ENCODE measurements around the gene RXRA.
A peak's percentile ranks its signal among the peaks of the same experiment; 100 is the strongest.

RXRA gene

GRCh38 chr9:134348404-134349155 is 22.3 kb downstream of the RXRA start:
- H3K4me3 ChIP-seq (ENCODE audit: low read depth, low read length) = no peak overlapping the region
- CTCF ChIA-PET = no interaction called here
- H3K4me1 ChIP-seq (ENCODE audit: control insufficient read depth, insufficient read depth, low read length) = no peaks in the 10 kb centered on the region
- H3K9me3 ChIP-seq (ENCODE audit: control insufficient read depth, insufficient read depth, low read depth, low read length) = no peaks in the 10 kb centered on the region
- no peak overlapping the region for H3K27ac ChIP-seq (ENCODE audit: extremely low read depth, low read depth, low read length)
- POLR2A ChIA-PET = no interaction called here
- no peaks in the 10 kb centered on the region for H3K36me3 ChIP-seq (ENCODE audit: control insufficient read depth in 2 of 2, insufficient read depth in 1 of 2, low read length in 2 of 2)
- no peak for TF ChIP-seq ZNF335 (tag by site-specific recombination; conservative IDR thresholded peaks at IDR 0.05)
- peak; percentile 36; the same call in 1 of the 2 replicates for TF ChIP-seq SCRT2 (tag by site-specific recombination; IDR thresholded peaks at IDR 0.05)

DNA sequence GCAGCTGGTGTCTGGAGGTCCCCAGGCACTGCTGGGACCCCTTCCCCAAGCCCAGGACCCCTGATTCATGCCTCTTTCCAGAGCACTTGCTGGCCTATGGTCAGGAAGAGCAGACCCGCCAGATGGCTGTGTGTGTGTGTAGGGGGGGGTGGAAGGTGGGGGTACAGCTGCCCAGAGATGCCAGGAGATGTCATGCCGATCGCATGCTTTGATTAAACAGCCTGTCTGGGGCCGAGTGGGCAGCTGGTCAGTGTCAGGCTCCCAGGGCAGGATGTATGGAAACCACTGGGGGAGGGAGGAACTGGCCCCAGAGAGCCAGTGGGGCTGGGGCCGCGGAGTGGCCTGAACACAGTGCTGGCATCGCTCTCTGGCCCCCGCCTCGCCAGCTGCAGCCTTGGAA is 23.7 kb downstream of the RXRA start:
- ChIA-PET CTCF (no interaction called here), POLR2A (no interaction called here)
- no peak overlapping the region for H3K27ac ChIP-seq (ENCODE audit: extremely low read depth, low read depth, low read length)
- no peaks in the 10 kb centered on the region for H3K9me3 ChIP-seq (ENCODE audit: control insufficient read depth, insufficient read depth, low read depth, low read length)
- TF ChIP-seq HOXA7 (CRISPR knock-in tag; IDR thresholded peaks at IDR 0.05; ENCODE audit: borderline replicate concordance) (no peak), WT1 (tag by site-specific recombination; IDR thresholded peaks at IDR 0.05) (no peak), ZEB2 (tag by site-specific recombination; IDR thresholded peaks at IDR 0.05) (no peak)
- TF ChIP-seq, protein P1, sequence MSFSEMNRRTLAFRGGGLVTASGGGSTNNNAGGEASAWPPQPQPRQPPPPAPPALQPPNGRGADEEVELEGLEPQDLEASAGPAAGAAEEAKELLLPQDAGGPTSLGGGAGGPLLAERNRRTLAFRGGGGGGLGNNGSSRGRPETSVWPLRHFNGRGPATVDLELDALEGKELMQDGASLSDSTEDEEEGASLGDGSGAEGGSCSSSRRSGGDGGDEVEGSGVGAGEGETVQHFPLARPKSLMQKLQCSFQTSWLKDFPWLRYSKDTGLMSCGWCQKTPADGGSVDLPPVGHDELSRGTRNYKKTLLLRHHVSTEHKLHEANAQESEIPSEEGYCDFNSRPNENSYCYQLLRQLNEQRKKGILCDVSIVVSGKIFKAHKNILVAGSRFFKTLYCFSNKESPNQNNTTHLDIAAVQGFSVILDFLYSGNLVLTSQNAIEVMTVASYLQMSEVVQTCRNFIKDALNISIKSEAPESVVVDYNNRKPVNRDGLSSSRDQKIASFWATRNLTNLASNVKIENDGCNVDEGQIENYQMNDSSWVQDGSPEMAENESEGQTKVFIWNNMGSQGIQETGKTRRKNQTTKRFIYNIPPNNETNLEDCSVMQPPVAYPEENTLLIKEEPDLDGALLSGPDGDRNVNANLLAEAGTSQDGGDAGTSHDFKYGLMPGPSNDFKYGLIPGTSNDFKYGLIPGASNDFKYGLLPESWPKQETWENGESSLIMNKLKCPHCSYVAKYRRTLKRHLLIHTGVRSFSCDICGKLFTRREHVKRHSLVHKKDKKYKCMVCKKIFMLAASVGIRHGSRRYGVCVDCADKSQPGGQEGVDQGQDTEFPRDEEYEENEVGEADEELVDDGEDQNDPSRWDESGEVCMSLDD (tag by site-specific recombination; IDR thresholded peaks at IDR 0.05) = no peak
- H3K4me3 ChIP-seq (ENCODE audit: low read depth, low read length) = no peak overlapping the region
- H3K36me3 ChIP-seq (ENCODE audit: control insufficient read depth in 2 of 2, insufficient read depth in 1 of 2, low read length in 2 of 2) = no peaks in the 10 kb centered on the region
- no peaks in the 10 kb centered on the region for H3K4me1 ChIP-seq (ENCODE audit: control insufficient read depth, insufficient read depth, low read length)

- Histone ChIP-seq H3K36me3 (ENCODE audit: control insufficient read depth in 2 of 2, insufficient read depth in 1 of 2, low read length in 2 of 2) (no peaks in the 10 kb centered on the region), H3K4me3 (ENCODE audit: low read depth, low read length) (no peak overlapping the region), H3K9me3 (ENCODE audit: control insufficient read depth, insufficient read depth, low read depth, low read length) (no peaks in the 10 kb centered on the region), H3K4me1 (ENCODE audit: control insufficient read depth, insufficient read depth, low read length) (no peaks in the 10 kb centered on the region), H3K27ac (ENCODE audit: extremely low read depth, low read depth, low read length) (no peak overlapping the region)
- POLR2A ChIA-PET = no interaction called here
- CTCF ChIA-PET = no interaction called here
- TF ChIP-seq EGR2 (tag by site-specific recombination; IDR thresholded peaks at IDR 0.05; ENCODE audit: low read depth) = peak; percentile 83
- peak; percentile 46; the same call in 1 of the 2 replicates for TF ChIP-seq GLIS1 (tag by site-specific recombination; IDR thresholded peaks at IDR 0.05)
- no peak for TF ChIP-seq ZNF433 (tag by site-specific recombination; IDR thresholded peaks at IDR 0.05; ENCODE audit: low read depth)
- TF ChIP-seq HOXD13 (CRISPR knock-in tag; IDR thresholded peaks at IDR 0.05; ENCODE audit: borderline replicate concordance) = no peak
- TF ChIP-seq ZFP69B (tag by site-specific recombination; IDR thresholded peaks at IDR 0.05) = no peak
- TF ChIP-seq KLF1 (tag by site-specific recombination; IDR thresholded peaks at IDR 0.05) = no peak
- TF ChIP-seq ZBTB11 (tag by site-specific recombination; conservative IDR thresholded peaks at IDR 0.05; ENCODE audit: low read depth) = no peak
- peak; percentile 95 for TF ChIP-seq ZIC2 (tag by site-specific recombination; IDR thresholded peaks at IDR 0.05)
- no peak for TF ChIP-seq ZNF701 (tag by site-specific recombination; IDR thresholded peaks at IDR 0.05)
- no peak for TF ChIP-seq ZEB2 (tag by site-specific recombination; IDR thresholded peaks at IDR 0.05)
- peak; percentile 88 for TF ChIP-seq ZFHX2 (tag by site-specific recombination; conservative IDR thresholded peaks at IDR 0.05)
- no peak for TF ChIP-seq ZNF133 (tag by site-specific recombination; IDR thresholded peaks at IDR 0.05)
- no peak for TF ChIP-seq ZNF670 (tag by site-specific recombination; IDR thresholded peaks at IDR 0.05; ENCODE audit: low read depth)
- TF ChIP-seq YY1 (tag by site-specific recombination; IDR thresholded peaks at IDR 0.05) = no peak
- no peak for TF ChIP-seq ZNF362 (tag by site-specific recombination; IDR thresholded peaks at IDR 0.05)
- no peak for TF ChIP-seq ZNF624 (tag by site-specific recombination; IDR thresholded peaks at IDR 0.05)
- no peak for TF ChIP-seq MEIS1 (CRISPR knock-in tag; IDR thresholded peaks at IDR 0.05; ENCODE audit: borderline replicate concordance)
Observed at GRCh38 chr9:134350416-134350994, 24.2 kb downstream of the RXRA start.

All from HEK293 (cell line).